Anterior cingulate cortex (tissue), 58 donors: ENCODE measurements around the gene CREBBP.
A peak's percentile ranks its signal among the peaks of the same experiment; 100 is the strongest.

Experiments used
- DNase-seq, 58 donors: peaks; one replicate each; lab custom pipeline; 2025; lab: John Stamatoyannopoulos, UW

Gene CREBBP

DNA sequence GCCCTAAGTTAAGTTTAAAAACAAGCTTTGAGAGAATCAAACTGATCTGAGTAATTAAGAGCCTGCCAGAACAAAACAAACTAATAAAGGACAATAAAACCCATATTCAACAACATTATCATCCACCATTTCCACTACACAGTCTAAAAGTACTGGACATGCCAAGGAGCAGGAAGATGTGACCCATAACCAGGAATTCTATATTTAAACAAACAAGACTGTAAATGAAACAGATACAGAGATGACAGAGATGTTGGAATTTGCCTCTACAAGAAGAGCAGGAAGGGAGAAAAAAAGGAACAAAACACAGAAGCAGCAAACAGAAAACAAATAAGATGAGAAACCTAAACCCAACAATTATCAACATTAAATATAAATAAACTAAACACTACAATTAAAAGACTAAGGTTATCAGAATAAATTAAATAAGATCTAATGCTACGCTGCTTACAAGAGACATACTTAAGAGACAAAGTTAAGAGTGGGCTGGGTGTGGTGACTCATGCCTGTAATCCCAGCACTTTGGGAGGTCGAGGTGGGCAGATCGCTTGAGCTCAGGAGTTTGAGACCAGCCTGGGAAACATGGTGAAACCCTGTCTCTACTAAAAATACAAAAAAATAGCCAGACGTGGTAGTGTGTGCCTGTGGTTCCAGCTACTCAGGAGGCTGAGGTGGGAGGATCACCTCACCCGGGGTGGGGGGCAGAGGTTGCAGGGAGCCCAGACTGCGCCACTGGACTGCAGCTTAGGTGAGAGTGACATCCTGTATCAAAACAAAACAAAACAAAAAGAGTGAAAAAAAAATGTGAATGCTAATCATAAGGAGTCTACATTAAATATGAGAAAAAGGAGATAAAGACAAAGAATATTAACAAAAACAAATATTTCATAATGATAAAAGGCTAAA, 50.6 kb downstream of the CREBBP start:
- no peak for DNase-seq

DNA sequence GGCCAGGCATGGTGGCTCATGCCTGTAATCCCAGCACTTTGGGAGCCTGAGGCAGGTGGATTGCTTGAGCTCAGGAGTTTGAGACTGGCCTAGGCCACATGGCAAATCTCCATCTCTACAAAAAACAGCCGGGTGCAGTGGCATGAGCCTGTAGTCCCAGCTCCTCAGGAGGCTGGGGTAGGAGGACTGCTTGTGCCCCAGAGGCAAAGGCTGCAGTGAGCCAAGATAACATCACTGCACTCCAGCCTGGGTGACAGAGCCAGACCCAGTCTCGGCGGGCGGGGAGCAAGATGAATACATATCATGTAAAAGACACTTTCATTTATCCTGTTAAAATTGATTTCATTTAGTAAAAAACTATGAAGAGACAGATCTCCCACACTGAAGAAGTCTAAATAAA, 54.6 kb downstream of the CREBBP start:
- DNase-seq = no peak

DNA sequence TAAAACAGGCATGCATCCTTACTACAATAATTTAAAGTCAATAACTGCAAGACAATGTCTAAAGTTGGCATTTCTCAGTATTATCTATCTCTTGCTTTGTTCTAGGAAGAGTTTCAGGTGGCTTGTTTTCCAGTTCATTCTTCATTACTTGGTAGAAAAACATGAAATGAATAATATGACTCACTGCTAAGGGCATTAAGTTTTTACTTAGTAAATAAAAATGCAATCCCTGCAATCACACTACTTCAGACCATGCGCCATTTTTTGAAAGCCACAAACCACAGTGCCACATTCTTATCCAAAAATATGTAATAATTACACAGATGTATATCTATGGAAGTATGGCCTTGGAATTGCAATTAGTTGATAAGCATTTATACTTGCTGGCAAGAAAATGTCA, 55.4 kb downstream of the CREBBP start:
- DNase-seq = no peak

DNA sequence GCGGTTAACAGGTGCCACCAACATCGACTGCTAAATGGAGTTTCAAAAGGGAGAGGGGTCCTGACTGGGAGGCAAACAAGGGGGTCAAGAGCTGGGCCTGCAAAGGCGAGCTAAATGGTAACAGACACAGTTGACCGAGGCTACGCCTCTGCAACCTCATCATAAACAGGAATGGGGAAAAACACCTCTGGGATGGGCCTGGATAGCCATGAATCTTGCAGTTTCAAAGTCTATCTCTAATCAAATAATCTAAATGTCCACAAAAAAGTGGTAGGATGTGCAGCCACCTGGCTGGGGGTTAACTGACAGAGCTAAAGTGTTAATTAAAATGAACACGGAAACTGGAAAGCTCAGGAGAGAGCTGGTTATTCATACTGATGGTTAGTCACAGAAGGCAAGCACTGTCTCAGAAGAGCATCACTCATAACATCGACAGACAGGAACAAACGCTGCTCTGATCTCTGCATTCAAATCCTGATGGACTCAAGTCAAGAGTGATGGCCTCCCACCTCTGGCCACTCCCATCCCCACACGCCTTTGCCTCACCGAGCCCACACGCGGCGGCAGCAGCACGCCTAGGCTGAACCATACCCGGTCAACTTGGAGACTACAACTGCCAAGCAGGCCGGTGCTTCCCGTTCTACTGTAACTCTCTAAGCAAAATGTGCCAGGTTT, 56.3 kb downstream of the CREBBP start:
- DNase-seq = peak in 3 of 58 donors; percentile 12 to 20 (median 14)

DNA sequence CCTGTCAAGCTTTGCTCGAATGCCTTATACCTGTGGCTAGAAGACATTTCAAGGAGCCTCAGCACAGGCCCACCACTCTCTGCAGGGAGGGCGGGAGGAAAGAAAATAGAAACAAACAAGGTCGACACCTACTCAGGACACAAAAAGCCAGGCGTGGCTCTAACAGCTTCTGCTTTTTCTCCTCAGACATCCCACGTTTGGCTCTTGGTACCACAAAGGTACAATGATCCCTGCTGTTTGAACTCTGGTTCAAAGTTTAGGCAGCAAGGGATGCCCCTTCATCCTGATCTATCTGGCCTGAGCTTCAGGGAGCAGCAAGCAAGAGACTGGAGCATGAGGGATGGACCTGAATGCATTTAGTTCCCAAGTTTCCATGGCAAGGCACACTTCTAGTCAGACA, 57.1 kb downstream of the CREBBP start:
- no peak for DNase-seq

DNA sequence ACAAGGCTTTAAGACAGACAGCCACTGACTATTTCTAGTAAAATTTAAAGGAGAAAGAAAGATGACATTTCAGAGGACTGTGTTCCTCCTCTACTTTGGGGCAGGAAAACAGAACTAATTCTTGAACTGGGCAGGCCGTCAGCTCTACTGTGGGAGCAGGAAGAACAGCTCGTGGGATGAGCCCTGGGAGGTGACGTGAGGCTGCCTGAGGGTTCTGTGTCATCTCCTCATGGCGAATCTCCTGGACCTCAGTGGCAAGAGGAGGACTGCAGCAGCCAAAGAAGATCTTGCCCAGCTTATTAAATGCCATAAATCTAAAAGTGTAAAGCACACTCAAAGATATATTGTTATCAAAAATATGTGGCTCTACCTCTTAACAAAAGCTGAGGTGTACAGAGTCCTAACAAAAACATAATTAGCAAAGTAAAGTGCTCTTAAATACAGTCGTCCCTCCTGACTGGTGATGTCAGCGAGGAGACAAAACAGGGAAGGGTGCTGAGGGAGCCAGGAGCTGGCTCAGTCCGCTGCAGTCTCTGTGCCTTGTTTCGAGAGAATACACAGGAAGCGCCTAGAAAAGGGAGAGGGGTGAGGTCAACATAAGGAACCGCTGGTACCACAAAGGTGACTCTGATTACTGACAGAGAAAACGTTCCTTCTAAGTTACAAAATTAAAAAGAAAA, 58.0 kb downstream of the CREBBP start:
- DNase-seq = no peak

DNA sequence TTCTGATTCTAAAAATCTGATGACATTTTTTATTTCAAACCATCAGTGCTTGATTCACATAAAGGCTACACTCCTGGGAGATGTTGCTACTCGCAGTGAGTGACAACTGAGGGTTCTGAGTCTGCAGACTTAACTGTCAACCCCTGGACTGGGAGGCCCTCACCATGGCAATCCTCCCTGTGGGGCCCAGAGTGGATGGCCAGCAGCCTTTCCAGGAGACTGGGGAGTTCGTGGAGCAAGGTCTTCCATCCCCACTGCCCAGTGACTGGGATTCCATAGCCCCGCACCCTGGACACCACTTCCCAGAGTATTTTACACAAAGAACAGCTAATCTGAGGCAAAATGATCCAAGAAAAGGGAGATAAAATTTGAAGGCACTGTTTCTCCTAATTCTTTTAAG, 59.3 kb downstream of the CREBBP start:
- DNase-seq = no peak

DNA sequence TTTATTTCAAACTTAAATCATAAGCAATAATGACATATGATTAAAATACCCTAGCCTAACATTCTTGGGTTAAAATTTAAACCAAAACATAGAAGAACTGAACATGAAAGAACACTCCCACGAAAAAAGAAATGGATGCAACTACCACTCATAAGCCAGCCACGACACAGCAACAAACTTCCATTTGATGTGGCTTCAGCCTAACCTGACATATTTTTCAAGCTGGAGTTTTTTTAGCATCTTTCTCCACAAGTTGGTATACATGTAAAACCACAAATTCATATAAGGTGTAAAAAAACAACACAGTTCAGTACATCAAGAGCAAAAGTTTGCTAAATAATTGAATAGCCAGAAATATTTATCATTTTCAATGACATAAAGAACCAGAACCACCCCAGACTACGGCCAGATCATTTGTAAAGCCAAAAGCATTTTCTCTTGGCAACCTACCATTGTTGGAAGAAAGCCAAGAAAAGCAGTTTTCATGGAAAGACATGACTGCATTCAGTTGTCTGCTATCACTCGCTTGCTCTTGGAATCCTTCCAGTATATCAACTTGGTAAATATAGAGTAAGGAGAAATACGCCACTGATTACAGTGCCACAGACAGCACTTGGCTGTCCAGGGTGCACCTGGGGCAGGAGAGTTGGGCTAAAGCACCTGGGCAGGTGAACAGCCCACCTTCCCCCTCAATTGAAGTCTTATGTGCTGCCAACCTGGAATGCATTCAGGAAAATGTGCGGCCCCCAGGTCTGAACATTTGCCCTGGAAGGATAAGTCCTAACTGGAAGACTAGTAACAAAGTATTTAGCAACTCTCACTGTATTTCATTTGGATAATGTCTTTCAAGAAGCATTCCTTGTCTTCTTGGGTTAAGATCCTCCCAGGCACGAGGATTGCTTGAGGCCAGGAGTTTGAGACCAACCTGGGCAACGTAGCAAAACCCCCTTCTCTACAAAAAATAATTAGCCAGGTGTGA, 60.5 kb downstream of the CREBBP start:
- no peak for DNase-seq

DNA sequence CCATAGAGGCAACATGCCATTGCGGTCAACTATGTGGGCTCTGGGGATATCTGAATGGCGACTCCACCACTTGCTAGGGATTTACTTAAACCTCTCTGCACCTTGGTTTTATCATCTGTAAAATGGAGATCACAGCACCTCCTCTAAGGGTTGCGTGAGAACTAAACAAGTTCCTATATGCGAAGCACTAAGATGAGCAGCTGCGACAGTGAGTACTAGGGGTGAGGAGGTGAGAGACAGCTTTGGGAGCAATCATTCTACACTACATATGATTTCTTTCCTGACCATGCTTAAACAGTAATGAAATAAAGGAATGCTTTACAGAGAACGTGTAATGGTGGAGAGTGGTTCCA, 61.4 kb downstream of the CREBBP start:
- no peak for DNase-seq

DNA sequence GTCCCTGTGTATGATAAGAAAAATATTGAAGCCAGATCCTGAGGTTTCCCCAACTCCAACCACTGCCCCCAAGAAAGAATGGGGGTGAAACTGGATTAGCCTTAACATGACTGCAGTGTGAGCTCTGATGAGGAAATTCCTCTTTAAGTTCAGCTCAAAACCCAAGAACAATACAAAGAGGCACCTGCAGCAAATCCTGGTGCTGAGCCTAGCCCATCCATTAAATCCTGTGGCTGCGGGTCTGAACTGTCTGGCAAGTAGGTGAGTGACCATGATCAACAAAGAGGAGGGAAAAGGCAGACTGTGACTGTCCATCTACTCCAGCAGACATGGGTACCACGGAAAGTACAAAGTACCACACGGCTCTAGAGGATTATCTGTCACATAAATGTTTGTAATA, 64.2 kb downstream of the CREBBP start:
- no peak for DNase-seq

DNA sequence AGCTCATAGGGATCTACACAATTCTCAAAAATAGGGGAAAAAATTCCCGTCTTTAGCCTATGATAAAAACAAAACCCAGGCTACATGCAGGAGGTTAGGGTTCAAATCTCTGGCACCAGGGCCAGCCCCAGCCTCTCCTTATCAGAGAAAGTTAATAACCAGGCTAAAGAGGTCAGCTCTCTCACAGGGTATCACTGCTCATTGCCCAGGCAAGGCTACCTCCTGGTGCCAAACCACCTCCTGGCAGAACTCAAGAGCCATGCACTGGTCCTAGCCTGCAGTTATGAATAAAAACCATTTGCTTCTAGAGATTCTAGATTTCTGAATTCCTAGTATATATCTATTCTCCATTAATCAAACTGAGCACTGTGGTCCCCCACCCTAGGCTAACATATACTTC, 65.8 kb downstream of the CREBBP start:
- DNase-seq = no peak

DNA sequence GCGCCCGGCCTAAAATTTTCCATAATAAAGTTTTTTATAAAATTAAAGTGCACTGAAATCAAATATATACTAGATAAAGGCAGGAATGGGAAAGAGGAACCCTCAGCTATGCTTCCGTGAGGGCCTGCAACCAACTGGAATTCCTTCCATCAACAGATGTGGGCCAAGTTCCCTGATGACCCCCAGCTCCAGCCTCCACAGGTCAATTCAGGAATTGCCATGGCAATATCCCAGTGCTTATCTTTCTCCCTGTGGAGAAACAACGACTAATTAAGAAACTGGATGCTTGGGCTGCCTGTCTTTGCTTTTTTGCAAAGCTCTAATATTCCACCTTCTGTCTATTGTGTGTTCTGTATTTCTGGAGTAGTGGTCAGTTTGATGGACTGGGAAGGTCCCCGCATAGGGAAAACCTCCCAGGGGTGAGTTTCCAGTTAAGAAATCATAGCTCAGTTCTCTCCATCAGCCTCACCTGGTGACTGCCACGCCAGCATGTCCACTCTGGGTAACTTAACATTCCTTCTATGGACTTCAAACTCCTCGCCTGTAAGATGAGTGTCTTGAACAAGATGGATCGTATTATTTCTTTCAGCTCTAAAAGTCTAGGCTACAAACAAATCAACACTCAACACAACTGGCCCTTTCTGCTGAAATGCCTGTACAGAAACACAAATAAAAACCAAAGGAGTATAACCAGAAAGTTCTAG, 67.9 kb downstream of the CREBBP start:
- DNase-seq = no peak

DNA sequence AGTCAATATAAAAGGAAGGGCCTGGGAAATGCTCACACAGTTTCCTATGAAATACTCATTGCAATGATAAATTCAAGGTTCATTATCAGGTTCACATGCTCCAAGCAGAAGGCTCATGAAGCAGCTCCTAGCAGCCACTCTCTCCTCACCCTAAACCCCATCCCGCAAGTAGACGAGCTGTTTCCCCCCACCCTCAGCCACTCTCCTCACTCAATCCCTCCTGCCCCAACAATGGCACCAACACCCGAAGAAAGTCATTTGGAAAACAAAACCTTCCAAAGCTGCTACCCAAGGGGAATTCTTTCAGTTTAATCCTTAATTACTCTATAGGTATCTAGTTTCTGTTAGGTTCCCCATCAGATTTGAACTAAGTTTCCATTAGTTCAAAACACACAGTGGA, 69.7 kb downstream of the CREBBP start:
- no peak for DNase-seq

DNA sequence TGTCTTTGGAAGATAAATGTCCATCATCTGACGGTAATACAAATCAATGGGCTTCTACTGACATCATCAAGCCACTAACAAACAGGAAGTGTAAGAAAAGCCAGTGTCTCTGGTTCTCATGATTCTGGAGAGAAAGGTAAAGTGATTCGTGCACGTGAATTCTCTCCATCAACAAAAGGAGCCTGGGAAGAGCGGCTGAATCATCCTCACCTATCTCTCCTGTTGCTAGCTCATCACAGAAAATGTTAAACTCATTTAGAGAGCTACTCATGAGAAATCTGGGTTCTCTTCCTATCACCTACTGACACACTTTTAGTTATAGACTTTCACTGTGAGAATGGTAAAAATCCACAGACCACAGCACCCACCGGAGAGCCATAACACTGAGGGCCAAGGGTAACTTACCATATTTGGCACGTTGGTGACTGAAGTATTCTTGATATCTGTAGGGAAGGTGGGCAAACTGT, 70.3 kb downstream of the CREBBP start:
- DNase-seq = no peak

DNA sequence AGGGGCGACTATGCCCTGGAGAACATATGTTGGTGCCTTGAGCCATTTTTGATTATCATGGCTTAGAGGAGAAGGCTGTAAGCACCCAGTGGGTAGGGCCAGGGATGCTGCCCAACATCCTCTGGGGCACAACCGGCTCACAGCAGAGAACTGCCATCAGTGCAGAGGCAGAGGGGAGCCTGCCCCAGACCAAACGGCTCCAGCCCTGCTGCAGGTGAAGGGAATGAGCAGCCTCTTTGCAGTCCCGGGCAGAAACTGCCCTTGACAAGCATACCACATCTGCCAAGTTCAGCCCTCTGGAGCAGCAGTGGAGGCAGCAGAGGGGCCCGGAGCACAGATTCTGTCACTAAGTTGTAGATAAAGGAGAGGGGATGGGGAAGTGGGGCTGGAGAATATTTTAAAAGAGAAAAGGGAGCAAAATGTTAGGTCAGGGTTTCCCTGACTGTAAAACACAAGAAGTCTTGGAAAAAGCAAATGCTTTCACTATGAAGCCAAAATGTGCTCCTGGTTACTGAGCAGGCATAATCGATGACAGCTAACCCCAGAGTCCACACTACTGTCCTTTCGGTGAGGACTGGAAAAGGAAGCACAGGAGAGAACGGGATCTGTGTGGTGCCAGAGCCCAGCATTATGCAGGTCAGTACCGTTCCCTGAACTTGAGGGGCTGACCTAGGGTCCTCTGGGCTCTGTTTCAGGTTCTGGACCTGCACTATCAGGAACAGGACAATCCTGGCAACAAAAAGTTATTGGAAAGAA, 72.0 kb downstream of the CREBBP start:
- DNase-seq = no peak

DNA sequence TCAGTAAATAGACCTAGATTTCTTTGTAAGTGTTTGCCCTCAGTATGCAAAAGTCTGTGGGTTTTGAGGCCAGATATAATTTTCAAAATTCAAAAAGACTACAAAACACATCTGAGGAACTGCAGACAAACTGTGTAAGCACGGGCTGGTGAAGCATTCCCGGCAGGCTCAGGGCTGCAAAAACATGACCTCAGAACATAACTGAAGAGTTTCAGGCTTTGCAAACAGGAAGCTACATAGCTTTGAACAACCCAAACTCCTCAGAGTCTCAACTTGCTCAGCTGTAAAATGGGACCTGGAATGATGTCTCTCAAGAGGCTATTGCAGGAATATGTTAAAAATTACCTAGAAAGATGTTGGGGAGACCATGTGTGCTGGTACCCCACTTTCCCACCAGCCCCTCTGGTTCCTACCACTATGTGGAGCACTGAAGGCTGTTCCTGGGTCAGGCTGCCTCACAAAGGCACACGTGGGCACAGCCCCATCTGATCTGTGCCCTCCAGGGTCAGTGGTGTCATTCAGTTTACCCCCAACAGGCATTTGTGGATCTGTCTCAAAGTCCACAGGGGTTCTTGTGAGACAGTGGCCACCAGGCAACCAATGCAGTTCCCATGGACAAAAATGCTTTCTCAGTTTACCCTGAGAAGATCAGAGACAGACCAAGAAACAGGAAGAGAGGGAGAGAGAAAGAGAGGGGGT, 72.9 kb downstream of the CREBBP start:
- DNase-seq = no peak

DNA sequence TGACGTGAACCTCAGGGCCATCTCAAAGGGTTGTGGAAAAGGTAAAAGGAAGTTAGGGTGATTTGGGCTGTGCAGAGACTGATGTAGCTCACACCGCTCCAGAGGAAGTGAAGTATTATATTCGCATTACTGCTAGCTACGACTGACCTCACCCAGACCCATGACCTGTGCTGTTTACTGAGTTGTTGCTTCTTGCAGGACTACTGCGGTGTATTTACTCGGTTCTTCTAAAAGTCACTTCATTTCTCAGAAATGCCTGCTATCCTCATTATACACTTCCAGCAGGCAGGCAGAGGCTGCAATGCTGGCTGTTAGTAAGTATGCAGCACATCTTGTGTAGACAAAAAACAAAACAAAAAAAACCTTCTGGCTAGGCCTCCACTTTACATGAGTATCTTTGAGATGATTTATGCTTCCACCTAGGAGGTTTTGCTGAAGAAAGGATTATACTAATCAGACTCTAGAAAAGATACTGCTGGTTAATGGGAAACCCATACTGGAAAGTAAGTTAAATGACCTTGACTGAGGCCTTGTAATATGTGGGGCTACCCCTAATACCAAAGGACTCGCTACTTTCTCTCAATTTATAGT, 76.0 kb downstream of the CREBBP start:
- DNase-seq = no peak
